Erythroblast (primary cell): ENCODE data around the gene GYPE.
"Not testable (repeated sequence)": the region's sequence is repeated elsewhere in the genome, so short reads cannot be mapped to it uniquely, and the experiment has no call there.

Source experiments
- GATA1 ChIP-seq: IDR thresholded peaks from 2 replicates; pipeline ENCODE4 v1.6.1; 2011; ENCODE audit warnings: low read depth, mild to moderate bottlenecking, control low read depth, low read length, moderate library complexity
- POLR2A ChIP-seq: IDR thresholded peaks from 2 replicates; pipeline ENCODE4 v1.6.1; 2011; ENCODE audit warnings: mild to moderate bottlenecking, low read length

DNA sequence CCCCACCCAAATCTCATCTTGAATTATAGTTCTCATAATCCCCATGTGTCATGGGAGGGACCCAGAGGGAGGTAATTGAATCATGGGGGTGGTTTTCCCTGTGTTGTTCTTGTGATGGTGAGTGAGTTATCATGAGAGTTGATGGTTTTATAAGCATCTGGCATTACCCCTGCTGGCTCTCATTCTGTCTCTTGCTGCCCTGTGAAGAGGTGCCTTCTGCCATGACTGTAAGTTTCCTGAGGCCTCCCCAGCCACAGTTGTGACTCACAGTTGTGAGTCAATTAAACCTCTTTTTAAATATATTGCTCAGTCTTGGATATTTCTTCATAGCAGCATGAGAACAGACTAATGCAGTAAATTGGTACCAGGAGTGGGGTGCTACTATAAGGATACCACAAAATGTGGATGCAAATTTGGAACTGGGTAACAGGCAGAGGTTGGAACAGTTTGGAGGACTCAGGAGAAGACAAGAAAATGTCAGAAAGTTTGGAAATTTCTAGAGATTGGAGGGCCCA is 46.2 kb upstream of the GYPE start:
- not testable (repeated sequence) for TF ChIP-seq POLR2A, GATA1
